D721Med (cell line): ENCODE data around the gene GPR157.

Source experiments
- DNase-seq: peaks from one replicate; pipeline ENCODE4 v3.0.0; 2011; ENCODE audit warnings: low spot score; ENCODE audit not compliant: insufficient read length
- FAIRE-seq: peaks from 2 replicates; lab custom pipeline; 2011; peaks lifted over from hg19 to GRCh38; lab: Jason Lieb, UNC
- CTCF ChIP-seq: IDR thresholded peaks from 2 replicates; pipeline ENCODE4 v1.5.1; 2012; ENCODE audit warnings: mild to moderate bottlenecking, control low read depth; ENCODE audit not compliant: insufficient read depth; ENCODE audit errors: missing control alignments

Gene GPR157

GRCh38 chr1:9107136-9107535, 21.8 kb downstream of the GPR157 start:
- TF ChIP-seq CTCF, result no peak
- DNase-seq, result no peak
- FAIRE-seq, result no peak

GRCh38 chr1:9106286-9106685, 22.6 kb downstream of the GPR157 start:
- FAIRE-seq, result no peak
- TF ChIP-seq CTCF, result no peak
- no peak for DNase-seq

- DNase-seq (no peak), FAIRE-seq (no peak)
- no peak for TF ChIP-seq CTCF
These were observed 23.5 kb downstream of the GPR157 start for GRCh38 chr1:9105336-9105867.

GRCh38 chr1:9101510-9102146, 27.3 kb downstream of the GPR157 start:
- TF ChIP-seq CTCF, result peak; percentile 59
- FAIRE-seq, result no peak
- DNase-seq, result peak; percentile 27

GRCh38 chr1:9100471-9101043, 28.3 kb downstream of the GPR157 start:
- no peak for TF ChIP-seq CTCF
- DNase-seq (no peak), FAIRE-seq (no peak)

- FAIRE-seq (no peak), DNase-seq (no peak)
- TF ChIP-seq CTCF, result no peak
These were observed 29.3 kb downstream of the GPR157 start for GRCh38 chr1:9099555-9099954.
